SK-N-SH (cell line): ENCODE measurements around the gene GLIS2. TPM values are rescaled to one million over a fixed set of nuclear protein-coding genes. Genes with fewer than 3 reads are reported as not detected.
A peak's percentile ranks its signal among the peaks of the same experiment; 100 is the strongest.

Experiments used
- CTCF ChIA-PET: fragments of 300-600, 350-600 bp; formaldehyde crosslinking; extraction: SDS; loops from one replicate; lab custom pipeline; 2021; lab: Yijun Ruan, JAX
- POLR2A ChIA-PET: fragments of 350-600 bp; sonication (Branson Sonifier 250); formaldehyde crosslinking; extraction: SDS; loops from one replicate; lab custom pipeline; 2020; ENCODE audit warnings: antibody characterized with exemption, inconsistent platforms; lab: Yijun Ruan, JAX
- DNase-seq: peaks from one replicate; pipeline ENCODE4 v3.0.0; 2012
- H2AFZ ChIP-seq: fragments of 200-600 bp; sonication (generic); 2 replicates; pipeline ENCODE4 v1.8.1; 2016; ENCODE audit warnings: antibody characterized with exemption, mild to moderate bottlenecking, low read depth
- H3F3A ChIP-seq: fragments of 200-600 bp; sonication (generic); replicated peaks from 2 replicates; pipeline ENCODE3; 2016; ENCODE audit warnings: antibody characterized with exemption, mild to moderate bottlenecking; ENCODE audit not compliant: insufficient read depth
- H3K27ac ChIP-seq, 2 experiments: fragments of 200-500 bp in 1 of 2; fragments of 200-600 bp in 1 of 2; sonication (Bioruptor generic) in 1 of 2; sonication (generic), shearing (Covaris generic) in 1 of 2; 2 replicates each; pipeline versions ENCODE4 v1.5.1 to v1.6.1; 2014 to 2016; ENCODE audit warnings: low read depth in 2 of 2, inconsistent platforms in 1 of 2, low read length in 1 of 2, mild to moderate bottlenecking in 1 of 2, mixed read lengths in 1 of 2
- H3K27me3 ChIP-seq: fragments of 200-600 bp; sonication (generic), shearing (Covaris generic); 2 replicates; pipeline ENCODE4 v1.6.1; 2016; ENCODE audit warnings: mixed run types; ENCODE audit not compliant: insufficient read depth
- H3K36me3 ChIP-seq, 2 experiments: fragments of 200-500 bp in 1 of 2; fragments of 200-600 bp in 1 of 2; sonication (Bioruptor generic) in 1 of 2; sonication (generic) in 1 of 2; replicated peaks in 1 of 2; 2 replicates each; pipeline versions ENCODE3 to v1.5.1; 2014 to 2016; ENCODE audit warnings: low read length in 1 of 2, mild to moderate bottlenecking in 1 of 2; ENCODE audit not compliant: insufficient read depth in 2 of 2, control insufficient read depth in 1 of 2
- H3K4me1 ChIP-seq, 2 experiments: fragments of 200-500 bp in 1 of 2; fragments of 200-600 bp in 1 of 2; sonication (Bioruptor generic) in 1 of 2; sonication (generic), shearing (Covaris generic) in 1 of 2; 2 replicates each; pipeline versions ENCODE4 v1.5.1 to v1.6.1; 2014 to 2016; ENCODE audit warnings: low read depth in 1 of 2, low read length in 1 of 2, mixed run types in 1 of 2; ENCODE audit not compliant: insufficient read depth in 2 of 2, control insufficient read depth in 1 of 2
- H3K4me2 ChIP-seq: fragments of 200-600 bp; sonication (generic), shearing (Covaris generic); 2 replicates; pipeline ENCODE4 v1.6.1; 2017; ENCODE audit warnings: mixed run types
- H3K4me3 ChIP-seq, 2 experiments: fragments of 200-500 bp in 1 of 2; fragments of 200-600 bp in 1 of 2; sonication (Bioruptor generic) in 1 of 2; sonication (generic), shearing (Covaris generic) in 1 of 2; 2 replicates each; pipeline versions ENCODE4 v1.5.1 to v1.8.1; 2014 to 2016; ENCODE audit warnings: low read depth in 2 of 2, inconsistent platforms in 1 of 2, low read length in 1 of 2, mild to moderate bottlenecking in 1 of 2, mixed read lengths in 1 of 2, moderate library complexity in 1 of 2
- H3K79me2 ChIP-seq: fragments of 200-600 bp; sonication (generic); 2 replicates; pipeline ENCODE4 v1.8.1; 2017; ENCODE audit warnings: mild to moderate bottlenecking; ENCODE audit not compliant: insufficient read depth
- H3K9ac ChIP-seq: fragments of 200-600 bp; sonication (generic); 2 replicates; pipeline ENCODE4 v1.6.1; 2017; ENCODE audit warnings: mixed run types
- H3K9me2 ChIP-seq: fragments of 200-600 bp; sonication (generic); 2 replicates; pipeline ENCODE4 v1.6.1; 2017; ENCODE audit warnings: mixed run types
- H3K9me3 ChIP-seq: fragments of 200-600 bp; sonication (generic); 2 replicates; pipeline ENCODE4 v1.6.1; 2017; ENCODE audit warnings: mixed run types, mild to moderate bottlenecking, moderate library complexity
- H4K20me1 ChIP-seq: fragments of 200-600 bp; sonication (generic); 2 replicates; pipeline ENCODE4 v1.6.1; 2017; ENCODE audit warnings: mild to moderate bottlenecking, mixed run types; ENCODE audit not compliant: insufficient read depth
- EZH2phosphoT487 ChIP-seq: fragments of 200-600 bp; sonication (generic); IDR thresholded peaks from 2 replicates; pipeline ENCODE4 v1.6.1; 2017; ENCODE audit warnings: low read depth, mixed run types, mild to moderate bottlenecking, antibody characterized with exemption, moderate library complexity, borderline replicate concordance
- FOSL2 ChIP-seq: IDR thresholded peaks from 2 replicates; pipeline ENCODE4 v1.4.0; 2012; ENCODE audit warnings: low read depth, mild to moderate bottlenecking, moderate library complexity, borderline replicate concordance
- FOXJ3 ChIP-seq: sonication (generic); formaldehyde crosslinking; IDR thresholded peaks from 2 replicates; pipeline ENCODE4 v1.5.1; 2020; ENCODE audit warnings: mild to moderate bottlenecking, missing genetic modification reagents
- FOXM1 ChIP-seq: IDR thresholded peaks from 2 replicates; pipeline ENCODE4 v1.4.0; 2012; ENCODE audit warnings: low read depth, mild to moderate bottlenecking
- GABPA ChIP-seq: IDR thresholded peaks from 2 replicates; pipeline ENCODE4 v1.4.0; 2012; ENCODE audit warnings: low read depth, mild to moderate bottlenecking
- GATA2 ChIP-seq: sonication (generic); formaldehyde crosslinking; IDR thresholded peaks from 2 replicates; pipeline ENCODE4 v1.5.0; 2020; ENCODE audit warnings: mild to moderate bottlenecking, missing genetic modification reagents
- JUND ChIP-seq: IDR thresholded peaks from 2 replicates; pipeline ENCODE4 v1.4.0; 2012
- MXI1 ChIP-seq: IDR thresholded peaks from 2 replicates; pipeline ENCODE4 v1.6.1; 2012; ENCODE audit warnings: mild to moderate bottlenecking, low read depth, low read length, improper control_type of control experiment
- NFIC ChIP-seq: IDR thresholded peaks from 2 replicates; pipeline ENCODE4 v1.4.0; 2012; ENCODE audit warnings: borderline replicate concordance
- NRF1 ChIP-seq: IDR thresholded peaks from 2 replicates; pipeline ENCODE4 v1.6.1; 2012; ENCODE audit warnings: low read depth, mild to moderate bottlenecking, low read length
- RAD21 ChIP-seq: IDR thresholded peaks from 2 replicates; pipeline ENCODE4 v1.6.1; 2012; ENCODE audit warnings: mild to moderate bottlenecking, low read length
- RFX5 ChIP-seq: IDR thresholded peaks from 2 replicates; pipeline ENCODE4 v1.6.1; 2012; ENCODE audit warnings: mild to moderate bottlenecking, improper control_type of control experiment, low read length
- RXRA ChIP-seq: IDR thresholded peaks from 2 replicates; pipeline ENCODE4 v1.4.0; 2012; ENCODE audit warnings: low read depth, mild to moderate bottlenecking, borderline replicate concordance
- SIN3A ChIP-seq: IDR thresholded peaks from 2 replicates; pipeline ENCODE4 v1.6.1; 2012; ENCODE audit warnings: low read depth, mild to moderate bottlenecking, low read length, moderate library complexity, borderline replicate concordance
- SMC3 ChIP-seq: IDR thresholded peaks from 2 replicates; pipeline ENCODE4 v1.6.1; 2012; ENCODE audit warnings: low read depth, low read length, improper control_type of control experiment
- TAF1 ChIP-seq: IDR thresholded peaks from 2 replicates; pipeline ENCODE4 v1.6.1; 2012; ENCODE audit warnings: low read depth, mild to moderate bottlenecking, low read length, moderate library complexity, borderline replicate concordance
- TCF12 ChIP-seq: IDR thresholded peaks from 2 replicates; pipeline ENCODE4 v1.4.0; 2012
- YY1 ChIP-seq: IDR thresholded peaks from 2 replicates; pipeline ENCODE4 v1.4.0; 2012; ENCODE audit warnings: low read depth, mild to moderate bottlenecking
- WGBS: methylation state at CpG from one replicate; pipeline ENCODE4 v1.1.6; 2017; ENCODE audit warnings: low lambda C conversion rate; 5-methylcytosine and 5-hydroxymethylcytosine counted together
- polyA plus RNA-seq, 3 experiments: library from polyadenylated mRNA; depleted of rRNA; stranded (reverse); fragments of >200 nt; gene quantifications; 2 replicates each; pipeline ENCODE4 v1.2.3, GENCODE V29; 2012
- TF ChIP-seq, protein P1 (sequence below): IDR thresholded peaks from 2 replicates; pipeline ENCODE4 v1.4.0; 2012; ENCODE audit warnings: low read depth, borderline replicate concordance
- TF ChIP-seq, protein P2 (sequence below): IDR thresholded peaks from 2 replicates; pipeline ENCODE4 v1.4.0; 2012; ENCODE audit warnings: low read depth, borderline replicate concordance
- TF ChIP-seq, protein P3 (sequence below): fragments of 200-600 bp; sonication (generic); IDR thresholded peaks from 2 replicates; pipeline ENCODE4 v1.6.1; 2017; ENCODE audit warnings: antibody characterized with exemption, mild to moderate bottlenecking, moderate library complexity
- TF ChIP-seq, protein P4 (sequence below): IDR thresholded peaks from 2 replicates; pipeline ENCODE4; 2012
- TF ChIP-seq, protein P5 (sequence below): IDR thresholded peaks from 2 replicates; pipeline ENCODE4 v1.4.0; 2012; ENCODE audit warnings: low read depth

The GLIS2 gene
- polyA plus RNA-seq, 1 of the 3 experiments (the other 2 are of a cell fraction): 6.5 TPM

DNA sequence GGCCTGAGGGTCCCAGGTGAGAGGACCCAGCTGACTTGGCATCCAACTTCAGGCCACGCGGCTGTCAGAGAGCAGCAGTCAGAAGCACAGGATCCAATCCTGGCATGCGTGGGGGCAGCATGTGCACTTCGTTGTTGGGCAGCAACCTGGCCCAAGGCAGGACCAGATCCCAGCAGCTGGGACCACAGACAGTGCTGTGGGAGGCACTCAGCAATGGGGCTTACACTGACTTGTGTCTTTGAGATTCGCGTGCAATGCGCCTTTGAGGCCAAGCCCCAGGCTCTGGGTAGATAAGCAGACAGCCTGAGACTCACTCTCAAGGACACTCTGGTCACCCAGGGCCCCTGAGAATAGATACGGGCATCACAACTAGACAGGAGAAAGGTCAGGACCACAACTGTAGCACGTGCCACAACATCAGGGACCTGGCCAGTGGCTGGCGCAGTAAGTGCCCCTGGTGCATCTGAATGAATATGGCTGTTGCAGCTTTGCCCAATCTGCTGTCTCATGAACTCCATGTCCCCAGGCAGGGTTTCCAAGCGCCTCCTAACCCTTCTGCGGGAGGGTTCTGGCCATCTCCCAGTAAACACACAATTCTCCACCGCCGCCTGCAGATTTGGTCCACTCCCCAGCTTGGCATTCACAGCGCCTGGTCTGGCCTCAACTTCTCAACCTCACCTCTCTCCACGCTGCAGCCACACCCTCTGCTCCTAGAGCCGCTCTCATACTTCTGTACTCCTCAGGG is 32.1 kb downstream of the GLIS2 start:
- no peaks in the 10 kb centered on the region for H3K9me3 ChIP-seq
- H3F3A ChIP-seq: peaks cover 16% of the 10 kb centered on the region
- DNase-seq: no peak
- H3K36me3 ChIP-seq: no peaks in the 10 kb centered on the region
- H3K79me2 ChIP-seq: peaks cover 69% of the 10 kb centered on the region
- H3K9me2 ChIP-seq: no peaks in the 10 kb centered on the region
- H3K4me2 ChIP-seq: no peak overlapping the region
- H3K27me3 ChIP-seq: no peaks in the 10 kb centered on the region
- POLR2A ChIA-PET: no interaction called here
- H4K20me1 ChIP-seq: peaks cover 43% of the 10 kb centered on the region
- WGBS: 95% methylated on average over 8 of the region's 17 CpGs
- no peak overlapping the region for H2AFZ ChIP-seq
- peaks cover 5 to 10% of the 10 kb centered on the region in 2 experiments; a peak in 3 of 4 replicates for H3K4me1 ChIP-seq
- H3K4me3 ChIP-seq: no peak overlapping the region
- H3K27ac ChIP-seq: no peak overlapping the region
- TF ChIP-seq, protein P1, sequence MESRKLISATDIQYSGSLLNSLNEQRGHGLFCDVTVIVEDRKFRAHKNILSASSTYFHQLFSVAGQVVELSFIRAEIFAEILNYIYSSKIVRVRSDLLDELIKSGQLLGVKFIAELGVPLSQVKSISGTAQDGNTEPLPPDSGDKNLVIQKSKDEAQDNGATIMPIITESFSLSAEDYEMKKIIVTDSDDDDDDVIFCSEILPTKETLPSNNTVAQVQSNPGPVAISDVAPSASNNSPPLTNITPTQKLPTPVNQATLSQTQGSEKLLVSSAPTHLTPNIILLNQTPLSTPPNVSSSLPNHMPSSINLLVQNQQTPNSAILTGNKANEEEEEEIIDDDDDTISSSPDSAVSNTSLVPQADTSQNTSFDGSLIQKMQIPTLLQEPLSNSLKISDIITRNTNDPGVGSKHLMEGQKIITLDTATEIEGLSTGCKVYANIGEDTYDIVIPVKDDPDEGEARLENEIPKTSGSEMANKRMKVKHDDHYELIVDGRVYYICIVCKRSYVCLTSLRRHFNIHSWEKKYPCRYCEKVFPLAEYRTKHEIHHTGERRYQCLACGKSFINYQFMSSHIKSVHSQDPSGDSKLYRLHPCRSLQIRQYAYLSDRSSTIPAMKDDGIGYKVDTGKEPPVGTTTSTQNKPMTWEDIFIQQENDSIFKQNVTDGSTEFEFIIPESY: no peak
- TF ChIP-seq RXRA (no peak), MXI1 (no peak), TCF12 (no peak), JUND (no peak), FOSL2 (no peak), RAD21 (no peak), SIN3A (no peak), EZH2phosphoT487 (no peak), YY1 (no peak), FOXJ3 (CRISPR knock-in tag) (no peak), GABPA (no peak), NRF1 (no peak), RFX5 (no peak)
- TF ChIP-seq, protein P2, sequence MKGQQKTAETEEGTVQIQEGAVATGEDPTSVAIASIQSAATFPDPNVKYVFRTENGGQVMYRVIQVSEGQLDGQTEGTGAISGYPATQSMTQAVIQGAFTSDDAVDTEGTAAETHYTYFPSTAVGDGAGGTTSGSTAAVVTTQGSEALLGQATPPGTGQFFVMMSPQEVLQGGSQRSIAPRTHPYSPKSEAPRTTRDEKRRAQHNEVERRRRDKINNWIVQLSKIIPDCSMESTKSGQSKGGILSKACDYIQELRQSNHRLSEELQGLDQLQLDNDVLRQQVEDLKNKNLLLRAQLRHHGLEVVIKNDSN: no peak
- TF ChIP-seq, all 33 proteins: peak for 0
- CTCF ChIA-PET: interaction anchor here (1.5 to 13.0 kb wide), 2 partner anchors 55 to 59 kb away, joined by 4 to 205 read pairs; no protein-coding TSS in a partner anchor
- no peak overlapping the region for H3K9ac ChIP-seq

DNA sequence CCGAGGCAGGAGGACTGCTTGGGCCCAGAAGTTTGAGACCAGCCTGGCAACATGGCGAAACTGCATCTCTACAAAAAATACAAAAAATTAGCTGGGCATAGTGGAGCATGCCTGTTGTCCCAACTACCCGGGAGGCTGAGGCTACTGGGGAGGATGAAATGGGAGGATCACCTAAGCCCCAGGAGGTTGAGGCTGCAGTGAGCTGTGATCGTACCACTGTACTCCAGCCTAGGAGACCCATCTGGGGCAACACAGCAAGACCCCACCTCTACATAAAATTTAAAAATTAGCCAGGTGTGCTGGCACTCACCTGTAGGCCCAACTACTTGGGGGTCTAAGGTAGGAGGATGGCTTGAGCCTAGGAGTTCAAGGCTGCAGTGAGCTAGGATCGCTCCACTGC is 33.5 kb downstream of the GLIS2 start:
- no peaks in the 10 kb centered on the region for H3K9me3 ChIP-seq
- no peak for DNase-seq
- no peak overlapping the region for H3K9ac ChIP-seq
- no peak overlapping the region for H3K4me3 ChIP-seq
- H3F3A ChIP-seq: peaks cover 20% of the 10 kb centered on the region
- ChIA-PET CTCF (interaction anchor here (0.6 to 13.0 kb wide), 6 partner anchors 10 to 366 kb away, joined by 3 to 205 read pairs (median 10); no protein-coding TSS in a partner anchor), POLR2A (interaction anchor here (1.8 kb wide), 1 partner anchor 8 kb away, joined by 5 read pairs; no protein-coding TSS in a partner anchor)
- no peak overlapping the region for H2AFZ ChIP-seq
- no peak overlapping the region for H3K27ac ChIP-seq
- H3K4me1 ChIP-seq: peaks cover 3 to 10% of the 10 kb centered on the region in 2 experiments; a peak in 3 of 4 replicates
- peaks cover 37% of the 10 kb centered on the region for H4K20me1 ChIP-seq
- H3K79me2 ChIP-seq: peaks cover 58% of the 10 kb centered on the region
- H3K36me3 ChIP-seq: no peaks in the 10 kb centered on the region
- WGBS: 98% methylated on average over 5 of the region's 5 CpGs
- H3K4me2 ChIP-seq: 0 out of 2 replicates have a peak overlapping the region, but pooled peaks have one; percentile 1
- no peaks in the 10 kb centered on the region for H3K27me3 ChIP-seq
- H3K9me2 ChIP-seq: no peaks in the 10 kb centered on the region
- TF ChIP-seq, protein P3, sequence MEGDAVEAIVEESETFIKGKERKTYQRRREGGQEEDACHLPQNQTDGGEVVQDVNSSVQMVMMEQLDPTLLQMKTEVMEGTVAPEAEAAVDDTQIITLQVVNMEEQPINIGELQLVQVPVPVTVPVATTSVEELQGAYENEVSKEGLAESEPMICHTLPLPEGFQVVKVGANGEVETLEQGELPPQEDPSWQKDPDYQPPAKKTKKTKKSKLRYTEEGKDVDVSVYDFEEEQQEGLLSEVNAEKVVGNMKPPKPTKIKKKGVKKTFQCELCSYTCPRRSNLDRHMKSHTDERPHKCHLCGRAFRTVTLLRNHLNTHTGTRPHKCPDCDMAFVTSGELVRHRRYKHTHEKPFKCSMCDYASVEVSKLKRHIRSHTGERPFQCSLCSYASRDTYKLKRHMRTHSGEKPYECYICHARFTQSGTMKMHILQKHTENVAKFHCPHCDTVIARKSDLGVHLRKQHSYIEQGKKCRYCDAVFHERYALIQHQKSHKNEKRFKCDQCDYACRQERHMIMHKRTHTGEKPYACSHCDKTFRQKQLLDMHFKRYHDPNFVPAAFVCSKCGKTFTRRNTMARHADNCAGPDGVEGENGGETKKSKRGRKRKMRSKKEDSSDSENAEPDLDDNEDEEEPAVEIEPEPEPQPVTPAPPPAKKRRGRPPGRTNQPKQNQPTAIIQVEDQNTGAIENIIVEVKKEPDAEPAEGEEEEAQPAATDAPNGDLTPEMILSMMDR: no peak
- TF ChIP-seq RFX5: no peak
- TF ChIP-seq SMC3: no peak
- TF ChIP-seq GATA2 (CRISPR knock-in tag): no peak
- TF ChIP-seq, protein P4, sequence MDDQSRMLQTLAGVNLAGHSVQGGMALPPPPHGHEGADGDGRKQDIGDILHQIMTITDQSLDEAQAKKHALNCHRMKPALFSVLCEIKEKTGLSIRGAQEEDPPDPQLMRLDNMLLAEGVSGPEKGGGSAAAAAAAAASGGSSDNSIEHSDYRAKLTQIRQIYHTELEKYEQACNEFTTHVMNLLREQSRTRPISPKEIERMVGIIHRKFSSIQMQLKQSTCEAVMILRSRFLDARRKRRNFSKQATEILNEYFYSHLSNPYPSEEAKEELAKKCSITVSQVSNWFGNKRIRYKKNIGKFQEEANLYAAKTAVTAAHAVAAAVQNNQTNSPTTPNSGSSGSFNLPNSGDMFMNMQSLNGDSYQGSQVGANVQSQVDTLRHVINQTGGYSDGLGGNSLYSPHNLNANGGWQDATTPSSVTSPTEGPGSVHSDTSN: no peak
- no peak for TF ChIP-seq TAF1
- TF ChIP-seq NRF1: no peak
- TF ChIP-seq, protein P5, sequence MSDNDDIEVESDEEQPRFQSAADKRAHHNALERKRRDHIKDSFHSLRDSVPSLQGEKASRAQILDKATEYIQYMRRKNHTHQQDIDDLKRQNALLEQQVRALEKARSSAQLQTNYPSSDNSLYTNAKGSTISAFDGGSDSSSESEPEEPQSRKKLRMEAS: no peak
- no peak for TF ChIP-seq NFIC
- no peak for TF ChIP-seq FOXM1
